GM18498 (cell line): ENCODE data around the gene ELOVL6.
"Not testable (repeated sequence)": the region's sequence is repeated elsewhere in the genome, so short reads cannot be mapped to it uniquely, and the experiment has no call there.

ENCODE experiments used
- ATAC-seq: cut with Tn5 transposase; IDR thresholded peaks from one replicate; pipeline ENCODE4 v1.9.1; 2021; ENCODE audit warnings: mild to moderate bottlenecking, moderate library complexity; ENCODE audit not compliant: unreplicated experiment

The ELOVL6 gene

GRCh38 chr4:110078148-110078547 is 120.3 kb downstream of the ELOVL6 start:
- not testable (repeated sequence) for ATAC-seq

- not testable (repeated sequence) for ATAC-seq
Observed at GRCh38 chr4:110076828-110077227, 121.6 kb downstream of the ELOVL6 start.

- ATAC-seq, result no peak
Observed at GRCh38 chr4:110075891-110076290, 122.5 kb downstream of the ELOVL6 start.

- peak; percentile 88 for ATAC-seq
Observed at GRCh38 chr4:110075083-110075738, 123.2 kb downstream of the ELOVL6 start.

DNA sequence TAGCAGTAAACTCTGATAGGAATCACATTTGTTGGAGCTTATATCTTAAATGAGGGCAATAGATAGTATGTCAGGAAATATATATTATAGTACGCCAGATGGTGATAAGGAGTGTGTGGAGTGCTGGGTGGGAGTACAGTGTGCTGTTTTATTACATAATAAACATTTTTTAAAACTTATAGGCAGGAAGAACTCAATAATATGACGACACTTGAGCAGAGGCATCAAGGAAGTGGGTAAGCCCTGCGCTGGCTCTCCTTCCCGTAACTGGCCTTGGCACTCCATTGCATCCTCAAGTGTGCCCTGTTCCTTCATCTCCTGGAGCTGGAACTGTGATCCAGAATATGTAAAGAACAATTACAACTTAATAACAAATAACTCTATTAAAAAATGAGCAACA is 123.8 kb downstream of the ELOVL6 start:
- ATAC-seq, result no peak

- no peak for ATAC-seq
Observed at GRCh38 chr4:110073053-110073845, 125.2 kb downstream of the ELOVL6 start.

DNA sequence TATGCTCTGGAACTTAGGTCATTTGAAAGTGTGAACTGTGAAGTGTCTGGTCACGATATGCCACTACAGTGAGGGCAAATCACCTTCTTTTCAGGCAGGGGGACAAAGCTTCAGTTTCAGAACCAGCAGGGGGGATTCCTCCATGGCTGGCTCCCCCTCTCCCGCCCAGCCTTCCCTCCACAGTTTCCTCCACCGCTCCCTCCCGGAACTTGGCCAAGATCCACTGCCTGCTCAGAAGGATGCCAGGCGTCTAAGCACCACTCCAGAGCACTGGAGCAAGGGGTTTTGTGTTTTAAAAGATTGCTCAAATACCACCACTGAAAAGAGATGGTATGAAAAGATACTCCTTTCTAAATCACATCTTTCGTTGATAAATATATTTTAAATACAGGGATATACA is 126.9 kb downstream of the ELOVL6 start:
- no peak for ATAC-seq

- no peak for ATAC-seq
Observed at GRCh38 chr4:110068248-110068647, 130.2 kb downstream of the ELOVL6 start.

GRCh38 chr4:110064934-110065333 is 133.5 kb downstream of the ELOVL6 start:
- ATAC-seq, result no peak

DNA sequence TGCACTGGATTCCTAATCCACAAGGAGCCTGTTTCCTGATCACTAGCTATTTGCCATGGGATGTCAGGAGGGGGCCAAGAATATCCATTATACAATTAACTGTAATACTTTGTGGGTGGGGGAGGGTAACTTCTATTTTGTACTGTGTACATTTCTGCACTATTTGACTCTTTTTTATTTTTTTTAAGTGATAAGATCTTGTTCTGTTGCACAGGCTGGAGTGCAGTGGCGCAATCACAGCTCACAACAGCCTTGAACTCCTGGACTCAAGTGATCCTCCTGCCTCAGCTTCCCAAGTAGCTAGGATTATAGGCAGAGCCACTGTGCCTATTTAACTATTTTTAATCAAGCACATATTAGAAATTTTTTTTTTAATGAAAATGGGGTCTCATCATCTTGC is 134.1 kb downstream of the ELOVL6 start:
- no peak for ATAC-seq

DNA sequence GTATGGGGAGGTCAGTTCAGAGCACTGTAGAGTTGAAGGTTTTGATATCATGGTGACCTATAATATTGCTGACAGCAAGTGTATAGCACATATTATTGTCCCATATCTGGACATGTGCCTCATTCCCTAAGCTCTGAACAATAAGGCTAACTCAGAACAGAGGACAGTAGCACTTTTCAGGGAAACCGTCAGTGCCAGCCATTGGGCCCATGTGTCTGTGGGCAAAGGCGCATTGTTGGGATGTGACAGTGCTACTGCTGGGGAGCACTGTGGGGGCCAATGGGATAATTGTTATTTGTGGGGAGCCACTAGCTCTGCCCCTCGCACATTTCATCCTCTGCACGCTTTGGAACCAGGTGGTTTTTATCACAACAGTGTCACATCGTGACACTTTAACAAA is 136.2 kb downstream of the ELOVL6 start:
- ATAC-seq, result no peak

DNA sequence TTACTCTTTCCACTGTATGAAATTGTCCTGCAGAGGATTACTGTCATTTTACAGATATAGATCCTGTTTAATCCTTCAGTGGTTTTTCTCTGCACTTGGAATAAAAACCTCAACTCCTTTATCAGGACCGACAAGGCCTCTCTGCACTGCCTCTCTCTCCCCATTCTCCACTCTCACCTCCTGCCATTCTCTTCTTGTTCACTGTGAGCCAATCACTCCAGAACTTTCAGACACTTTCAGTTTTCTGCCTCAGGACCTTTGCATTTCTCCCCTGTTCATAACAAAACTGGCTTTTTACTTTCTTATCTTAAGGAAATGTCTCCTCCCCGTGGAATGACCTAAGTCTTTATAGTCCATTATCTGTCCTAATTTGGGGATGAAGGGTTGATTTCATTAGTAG is 137.3 kb downstream of the ELOVL6 start:
- ATAC-seq, result no peak

DNA sequence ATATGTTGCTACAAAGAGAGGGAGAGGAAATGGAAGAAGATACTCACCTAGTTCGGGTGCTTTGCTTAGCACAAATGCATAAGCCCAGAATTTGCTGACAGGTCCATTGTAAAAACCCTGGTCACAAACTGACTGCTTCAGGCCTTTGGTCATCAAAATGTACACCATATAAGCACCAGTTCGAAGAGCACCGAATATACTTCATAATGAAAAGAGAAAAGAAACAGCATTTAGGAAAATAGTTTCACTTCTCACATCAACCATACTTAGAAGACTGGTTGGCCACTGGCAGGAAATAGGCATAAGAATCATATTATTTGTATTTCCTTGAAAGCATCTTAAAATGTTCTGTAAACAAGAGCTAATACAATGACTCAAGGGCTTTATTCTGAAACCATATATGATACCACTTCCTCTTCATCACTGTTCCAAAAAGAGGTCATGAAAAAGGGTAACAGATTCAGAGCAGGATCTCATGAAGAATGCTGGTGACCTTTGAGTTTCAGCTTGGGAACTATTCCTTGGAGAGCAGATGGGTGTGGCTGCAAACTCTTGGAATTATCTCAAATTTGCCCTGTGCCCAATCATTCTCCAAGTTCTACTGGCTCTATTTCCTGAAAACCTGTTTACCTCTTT is 138.7 kb downstream of the ELOVL6 start:
- ATAC-seq, result peak; percentile 83

DNA sequence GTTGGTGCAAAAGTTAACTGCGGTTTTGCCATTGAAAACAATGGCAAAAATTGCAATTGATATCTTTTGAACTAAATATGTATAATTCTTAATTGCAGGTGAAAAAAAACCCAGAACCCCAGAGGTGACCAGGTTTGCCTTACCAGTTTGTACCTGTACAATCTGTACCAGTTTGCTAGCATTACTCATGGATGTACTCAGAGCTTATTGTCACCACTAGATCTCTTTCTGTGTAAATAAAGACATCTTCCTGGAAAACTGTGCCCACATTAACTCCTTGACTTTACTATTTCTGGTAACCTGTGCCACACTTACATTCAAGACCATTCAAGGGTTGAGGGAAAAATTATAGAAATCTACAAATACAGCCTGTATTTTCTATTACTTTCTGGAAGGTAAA is 139.7 kb downstream of the ELOVL6 start:
- no peak for ATAC-seq

- peak; percentile 75 for ATAC-seq
Observed at GRCh38 chr4:110055158-110055768, 143.2 kb downstream of the ELOVL6 start.

GRCh38 chr4:110049951-110050925 is 148.2 kb downstream of the ELOVL6 start:
- ATAC-seq, result peak; percentile 72

DNA sequence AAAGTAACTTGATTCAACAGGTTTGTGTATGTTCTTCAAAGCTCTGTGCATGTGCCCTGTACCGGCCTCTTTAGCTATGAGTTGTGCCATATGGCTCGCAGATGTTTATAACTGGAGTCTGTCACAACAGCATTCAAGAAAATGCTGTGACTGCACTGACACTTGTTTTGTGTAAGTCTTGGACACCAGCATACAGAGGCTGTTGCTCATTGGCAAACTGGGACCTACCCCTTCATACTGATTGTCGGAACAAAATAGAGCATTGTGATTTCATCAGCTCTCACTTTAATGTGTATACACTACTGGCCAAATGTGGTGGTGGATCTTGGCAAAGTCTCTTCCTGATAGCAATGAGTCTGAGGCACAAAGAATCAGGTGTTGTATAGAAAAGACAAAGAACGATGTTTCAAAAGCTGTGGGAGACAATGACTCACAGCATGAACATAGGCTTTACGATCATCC is 151.8 kb downstream of the ELOVL6 start:
- ATAC-seq, result no peak

GRCh38 chr4:110042545-110043517 is 155.6 kb downstream of the ELOVL6 start:
- ATAC-seq, result no peak

DNA sequence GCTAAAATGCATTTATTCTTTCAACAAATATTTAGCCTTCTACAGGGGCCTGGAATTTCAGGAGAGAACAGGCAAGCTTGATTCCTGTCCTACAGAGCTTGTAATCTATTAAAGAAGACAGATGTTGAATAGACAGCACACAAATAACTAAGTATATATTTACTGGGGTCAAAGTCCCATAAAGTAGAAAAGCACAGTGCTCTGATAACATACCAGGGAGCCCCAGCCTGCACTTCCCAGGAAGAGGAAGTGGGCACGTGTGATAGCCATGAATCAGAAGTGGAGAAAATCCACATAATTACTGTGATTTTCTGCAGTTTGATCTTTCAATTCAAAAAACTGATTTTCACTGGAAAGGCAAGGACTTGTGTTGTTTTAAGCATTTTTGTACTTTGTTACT is 156.7 kb downstream of the ELOVL6 start:
- ATAC-seq, result no peak
